NCI-H226 (cell line): ENCODE data around the gene SCARB1.
A peak's percentile ranks its signal among the peaks of the same experiment; 100 is the strongest.
"Not testable (repeated sequence)": the region's sequence is repeated elsewhere in the genome, so short reads cannot be mapped to it uniquely, and the experiment has no call there.

Experiments used
- DNase-seq: peaks from one replicate; pipeline ENCODE4 v3.0.0-alpha.2; 2015

Gene SCARB1, protein sequence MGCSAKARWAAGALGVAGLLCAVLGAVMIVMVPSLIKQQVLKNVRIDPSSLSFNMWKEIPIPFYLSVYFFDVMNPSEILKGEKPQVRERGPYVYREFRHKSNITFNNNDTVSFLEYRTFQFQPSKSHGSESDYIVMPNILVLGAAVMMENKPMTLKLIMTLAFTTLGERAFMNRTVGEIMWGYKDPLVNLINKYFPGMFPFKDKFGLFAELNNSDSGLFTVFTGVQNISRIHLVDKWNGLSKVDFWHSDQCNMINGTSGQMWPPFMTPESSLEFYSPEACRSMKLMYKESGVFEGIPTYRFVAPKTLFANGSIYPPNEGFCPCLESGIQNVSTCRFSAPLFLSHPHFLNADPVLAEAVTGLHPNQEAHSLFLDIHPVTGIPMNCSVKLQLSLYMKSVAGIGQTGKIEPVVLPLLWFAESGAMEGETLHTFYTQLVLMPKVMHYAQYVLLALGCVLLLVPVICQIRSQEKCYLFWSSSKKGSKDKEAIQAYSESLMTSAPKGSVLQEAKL

DNA sequence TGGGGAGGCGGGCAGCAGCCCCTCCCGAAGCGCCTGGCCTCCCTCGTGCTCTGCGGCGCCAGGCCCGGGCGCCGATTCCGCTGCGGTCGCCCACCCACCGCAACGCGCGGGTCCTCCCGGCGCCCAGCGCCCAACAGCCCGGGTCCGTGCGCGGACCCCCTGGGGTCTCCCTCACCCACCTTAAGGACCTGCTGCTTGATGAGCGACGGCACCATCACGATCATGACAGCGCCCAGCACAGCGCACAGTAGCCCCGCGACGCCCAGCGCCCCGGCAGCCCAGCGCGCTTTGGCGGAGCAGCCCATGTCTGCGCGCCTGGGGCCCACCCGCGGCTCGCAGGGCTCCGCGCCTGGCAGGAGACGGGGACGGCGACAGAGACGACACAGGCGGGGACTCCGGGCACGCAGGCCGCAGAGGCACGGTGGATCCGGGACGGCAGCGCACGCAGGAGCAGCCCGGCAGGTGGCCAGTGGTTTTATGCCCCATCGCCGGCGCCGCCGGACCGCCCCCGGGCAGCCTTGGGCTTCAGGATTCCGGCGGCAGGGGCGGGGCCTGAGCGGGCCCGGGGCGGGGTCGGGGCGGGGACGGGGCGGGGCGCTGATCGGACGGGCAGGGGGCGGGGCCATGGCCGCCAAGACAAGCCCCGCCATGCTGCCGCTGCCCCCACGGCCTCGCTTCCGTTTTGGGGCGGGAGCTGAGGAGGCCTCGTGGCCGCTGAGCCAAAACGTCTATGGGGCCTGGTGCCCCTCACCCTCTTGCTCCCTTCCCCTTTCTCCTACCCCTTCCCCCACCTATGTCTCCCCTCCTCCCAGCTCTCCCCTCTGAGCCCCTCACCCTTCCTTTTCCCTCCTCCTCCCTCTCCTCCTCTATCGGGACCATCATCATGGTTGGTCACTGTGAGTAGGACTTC is at the start of gene SCARB1:
Gene SCARB1 (minus strand): TSS at position 449 of the 910 bp plus-strand sequence. CDS start 144 bp downstream, at position 305.
- peak; percentile 62 for DNase-seq

DNA sequence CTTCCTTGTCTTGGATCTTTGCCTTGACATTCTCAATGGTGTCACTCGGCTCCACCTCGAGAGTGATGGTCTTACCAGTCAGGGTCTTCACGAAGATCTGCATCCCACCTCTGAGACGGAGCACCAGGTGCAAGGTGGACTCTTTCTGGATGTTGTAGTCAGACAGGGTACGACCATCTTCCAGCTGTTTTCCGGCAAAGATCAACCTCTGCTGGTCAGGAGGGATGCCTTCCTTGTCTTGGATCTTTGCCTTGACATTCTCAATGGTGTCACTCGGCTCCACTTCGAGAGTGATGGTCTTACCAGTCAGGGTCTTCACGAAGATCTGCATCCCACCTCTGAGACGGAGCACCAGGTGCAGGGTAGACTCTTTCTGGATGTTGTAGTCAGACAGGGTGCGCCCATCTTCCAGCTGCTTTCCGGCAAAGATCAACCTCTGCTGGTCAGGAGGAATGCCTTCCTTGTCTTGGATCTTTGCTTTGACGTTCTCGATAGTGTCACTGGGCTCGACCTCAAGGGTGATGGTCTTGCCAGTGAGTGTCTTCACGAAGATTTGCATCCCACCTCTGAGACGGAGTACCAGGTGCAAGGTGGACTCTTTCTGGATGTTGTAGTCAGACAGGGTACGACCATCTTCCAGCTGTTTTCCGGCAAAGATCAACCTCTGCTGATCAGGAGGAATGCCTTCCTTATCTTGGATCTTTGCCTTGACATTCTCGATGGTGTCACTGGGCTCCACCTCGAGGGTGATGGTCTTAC is 49.0 kb upstream of the SCARB1 start:
- not testable (repeated sequence) for DNase-seq

DNA sequence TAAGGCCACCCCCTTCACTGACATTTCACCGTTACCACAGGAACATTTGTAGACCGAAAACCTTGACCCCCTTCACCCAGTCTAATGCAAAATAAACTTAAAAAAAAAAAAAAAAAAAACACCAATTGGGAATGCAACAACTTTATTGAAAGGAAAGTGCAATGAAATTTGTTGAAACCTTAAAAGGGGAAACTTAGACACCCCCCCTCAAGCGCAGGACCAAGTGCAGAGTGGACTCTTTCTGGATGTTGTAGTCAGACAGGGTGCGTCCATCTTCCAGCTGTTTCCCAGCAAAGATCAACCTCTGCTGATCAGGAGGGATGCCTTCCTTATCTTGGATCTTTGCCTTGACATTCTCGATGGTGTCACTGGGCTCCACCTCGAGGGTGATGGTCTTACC is 47.9 kb upstream of the SCARB1 start:
- not testable (repeated sequence) for DNase-seq

DNA sequence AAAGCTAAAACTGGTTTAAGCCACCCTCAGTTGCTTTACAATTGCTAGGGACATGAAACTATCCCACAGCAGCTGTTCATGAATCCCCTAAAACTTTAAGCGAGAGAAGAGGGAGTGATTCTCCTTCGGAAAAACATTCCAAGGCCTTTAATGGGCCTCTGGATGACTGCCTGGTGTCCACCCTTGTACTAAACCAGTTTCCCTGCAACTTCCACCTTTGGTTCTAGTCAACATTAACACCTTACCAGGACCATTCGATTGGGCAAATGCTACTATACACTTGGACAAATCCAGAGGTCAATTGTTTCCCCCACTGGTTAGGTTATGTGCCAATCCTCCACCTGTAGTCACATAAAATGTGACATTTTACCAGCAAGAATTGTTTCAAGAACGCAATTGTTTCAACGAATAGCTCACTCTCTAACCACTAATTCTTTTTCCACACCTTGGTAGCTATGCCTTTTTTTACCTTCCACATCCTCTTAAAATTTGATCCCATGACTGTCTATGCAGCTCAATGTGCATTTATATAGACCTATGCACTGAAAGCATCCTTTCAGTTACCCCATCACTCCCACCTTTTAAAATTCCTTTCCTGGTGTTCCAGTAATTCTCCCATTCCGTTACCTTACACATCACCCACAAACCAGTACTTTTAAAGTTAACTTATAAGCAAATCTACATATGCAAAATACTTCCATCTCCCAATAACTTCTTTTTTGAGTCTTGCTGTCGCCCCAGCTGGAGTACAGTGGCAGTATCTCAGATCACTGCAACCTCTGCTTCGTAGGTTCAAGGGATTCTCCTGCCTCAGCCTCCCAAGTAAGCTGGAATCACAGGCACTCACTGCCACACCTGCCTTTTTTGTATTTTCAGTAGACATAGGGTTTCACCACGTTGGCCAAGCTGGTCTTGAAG is 47.2 kb upstream of the SCARB1 start:
- DNase-seq: no peak

DNA sequence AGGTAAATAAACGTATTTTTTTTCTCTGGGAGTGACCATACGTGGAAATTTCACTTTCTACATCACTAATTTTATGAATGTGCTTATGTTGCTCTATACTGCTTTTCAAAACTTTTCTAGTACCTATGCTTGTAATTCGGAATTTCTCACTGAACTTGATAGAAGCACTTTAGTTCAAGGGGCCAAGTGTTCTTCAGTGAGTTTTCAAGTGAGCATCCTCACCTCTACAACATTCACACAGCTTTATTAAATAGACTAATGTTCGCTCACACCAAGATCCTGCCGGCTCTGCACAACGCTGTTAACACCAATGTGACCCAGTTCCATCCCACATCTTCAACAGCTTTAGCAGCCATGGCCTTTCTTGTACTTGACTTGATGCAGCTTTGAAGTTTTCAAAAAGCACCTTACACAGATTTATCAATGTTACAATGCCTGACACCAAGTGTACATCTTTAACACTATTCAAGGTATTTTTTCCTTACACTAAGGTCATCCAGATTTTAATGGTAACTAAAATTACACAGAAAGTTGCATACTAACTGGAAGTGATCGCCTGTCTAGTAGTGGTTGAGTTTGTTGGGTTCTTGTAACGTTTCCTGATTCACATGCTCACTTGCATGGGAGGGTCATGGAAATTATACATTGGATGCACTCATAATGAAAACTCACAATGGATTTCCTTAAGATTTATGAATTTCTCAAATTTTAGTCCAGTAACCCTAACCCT is 46.3 kb upstream of the SCARB1 start:
- no peak for DNase-seq

DNA sequence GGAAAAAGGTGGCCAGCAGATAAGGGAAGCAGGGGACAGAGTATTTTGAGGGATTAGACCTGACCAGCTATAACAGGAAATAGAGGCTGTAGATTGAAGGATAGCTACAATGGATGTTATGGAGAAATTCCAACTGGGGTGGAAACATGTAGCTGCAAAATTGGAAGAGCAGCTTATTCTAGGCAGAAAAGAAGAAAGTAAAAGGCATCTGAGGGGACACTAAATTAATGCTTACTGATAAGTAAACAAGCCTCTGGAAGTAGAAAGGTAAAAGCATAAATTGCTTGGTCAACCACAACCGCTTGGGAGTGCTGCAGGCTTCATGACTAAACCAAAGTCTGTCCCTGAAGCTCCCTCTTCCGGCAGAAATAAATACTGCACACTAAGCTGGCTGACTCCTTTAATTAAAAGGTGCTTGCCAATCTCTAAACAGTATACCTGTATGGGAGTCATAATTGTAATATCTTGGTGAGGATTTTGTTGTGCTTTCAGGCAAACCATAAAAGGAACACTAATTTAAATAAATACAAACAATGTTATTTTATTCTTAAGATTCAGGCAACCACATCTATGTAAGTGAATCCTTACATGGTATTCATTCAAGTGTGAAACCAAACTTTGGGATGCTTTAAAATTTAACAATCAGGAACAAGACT is 43.1 kb upstream of the SCARB1 start:
- DNase-seq: peak; percentile 72

DNA sequence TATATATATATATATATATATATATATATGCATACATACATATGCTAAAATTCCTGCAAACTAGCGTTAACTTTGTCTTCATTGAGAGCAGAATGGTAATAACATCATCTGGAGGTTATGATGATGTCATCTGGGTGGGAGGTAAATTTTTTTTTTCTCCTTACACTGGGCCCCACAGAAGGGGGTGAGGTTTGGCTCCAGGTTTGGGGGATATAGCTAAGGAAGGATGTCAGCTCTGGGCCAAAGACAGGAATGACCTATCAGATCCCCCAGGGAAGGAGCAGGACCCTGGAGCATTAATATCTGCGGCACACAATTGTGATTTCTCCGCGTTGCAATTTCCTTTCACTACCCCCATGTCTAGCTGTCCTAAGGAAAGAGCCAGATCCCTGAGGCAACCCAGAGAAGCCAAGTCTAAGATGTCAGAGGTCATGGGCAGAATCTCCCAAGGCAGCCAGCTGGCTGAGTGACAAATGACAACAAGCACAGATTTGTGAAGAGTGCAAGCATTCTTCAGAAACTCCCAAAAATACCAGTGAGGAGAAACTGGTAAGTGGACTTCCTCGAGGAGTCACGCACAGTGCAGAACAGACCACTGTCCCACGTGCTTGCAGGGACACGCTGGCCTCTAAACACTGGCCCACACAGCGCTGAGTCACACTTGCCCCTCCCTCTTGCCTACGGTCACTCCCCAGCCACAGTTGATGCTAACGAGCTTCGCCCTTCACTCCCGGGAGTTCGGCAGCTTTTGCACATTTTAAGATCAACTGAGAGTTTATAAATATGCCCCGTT is 40.8 kb upstream of the SCARB1 start:
- DNase-seq: no peak

DNA sequence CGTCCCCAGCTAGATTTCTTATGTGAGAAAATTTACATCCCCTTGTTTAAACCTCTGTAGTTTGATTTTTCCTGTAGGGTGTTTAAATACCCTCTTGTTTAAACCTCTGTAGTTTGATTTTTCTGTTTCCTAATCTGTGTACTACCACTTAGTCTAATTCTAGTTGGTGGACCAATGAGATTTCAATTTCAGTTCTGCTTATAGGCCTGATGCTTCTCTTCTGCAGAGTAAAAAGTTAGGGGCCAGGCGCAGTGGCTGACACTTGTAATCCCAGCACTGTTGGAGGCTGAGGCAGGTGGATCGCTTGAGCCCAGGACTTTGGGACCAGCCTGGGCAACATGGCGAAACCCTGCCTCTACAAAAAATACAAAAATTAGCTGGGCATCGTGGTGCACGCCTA is 39.3 kb upstream of the SCARB1 start:
- DNase-seq: no peak

DNA sequence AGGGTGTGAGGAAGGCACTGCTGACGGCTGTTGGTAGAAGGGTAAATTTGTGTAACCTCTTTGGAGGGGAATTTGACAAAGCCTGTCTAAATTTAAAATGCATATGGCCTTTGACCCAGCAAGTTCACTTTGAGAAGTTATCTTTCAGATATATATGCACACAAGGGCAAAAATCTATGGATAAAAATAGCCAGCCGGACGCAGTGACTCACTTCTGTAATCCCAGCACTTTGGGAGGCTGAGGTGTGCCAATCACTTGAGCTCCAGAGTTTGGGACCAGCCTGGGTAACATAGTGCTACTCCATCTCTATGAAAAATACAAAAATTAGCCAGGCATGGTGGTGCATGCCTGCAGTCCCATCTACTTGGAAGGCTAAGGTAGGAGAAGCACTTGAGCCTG is 37.3 kb upstream of the SCARB1 start:
- no peak for DNase-seq

DNA sequence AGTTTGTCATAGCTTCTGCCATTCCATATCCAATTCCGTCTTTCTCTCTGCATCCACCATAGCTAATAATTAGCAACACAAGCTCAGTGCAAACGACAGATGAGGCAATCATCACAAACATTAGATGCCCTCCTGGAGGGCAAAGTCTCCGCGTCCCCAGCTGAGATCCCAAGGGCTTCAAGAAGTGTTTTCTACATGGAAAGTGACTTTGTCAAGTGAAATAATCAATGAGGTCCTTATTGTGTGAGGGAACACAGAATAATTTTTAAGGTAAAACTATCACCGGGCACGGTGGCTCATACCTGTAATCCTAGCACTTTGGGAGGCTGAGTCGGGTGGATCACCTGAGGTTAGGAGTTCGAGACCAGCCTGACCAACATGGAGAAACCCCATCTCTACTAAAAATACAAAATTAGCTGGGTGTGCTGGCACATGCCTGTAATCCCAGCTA is 36.7 kb upstream of the SCARB1 start:
- not testable (repeated sequence) for DNase-seq

DNA sequence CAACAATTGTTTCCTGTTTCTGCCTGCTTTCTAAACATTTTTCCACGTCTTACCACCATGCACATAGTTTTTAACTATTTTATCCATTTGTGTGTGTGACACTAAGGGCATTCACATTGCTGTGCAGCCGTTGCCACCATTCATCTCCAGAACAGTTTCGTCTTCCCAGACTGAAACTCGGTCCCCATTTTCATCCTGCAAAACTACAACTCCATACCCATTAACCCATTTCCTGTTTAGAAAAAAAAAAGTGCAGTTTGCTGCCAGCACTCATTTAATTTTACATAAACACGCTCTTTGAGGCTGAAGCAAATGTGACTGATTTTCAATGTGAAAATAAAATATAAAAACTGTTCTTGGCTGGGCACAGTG is 35.2 kb upstream of the SCARB1 start:
- DNase-seq: no peak

DNA sequence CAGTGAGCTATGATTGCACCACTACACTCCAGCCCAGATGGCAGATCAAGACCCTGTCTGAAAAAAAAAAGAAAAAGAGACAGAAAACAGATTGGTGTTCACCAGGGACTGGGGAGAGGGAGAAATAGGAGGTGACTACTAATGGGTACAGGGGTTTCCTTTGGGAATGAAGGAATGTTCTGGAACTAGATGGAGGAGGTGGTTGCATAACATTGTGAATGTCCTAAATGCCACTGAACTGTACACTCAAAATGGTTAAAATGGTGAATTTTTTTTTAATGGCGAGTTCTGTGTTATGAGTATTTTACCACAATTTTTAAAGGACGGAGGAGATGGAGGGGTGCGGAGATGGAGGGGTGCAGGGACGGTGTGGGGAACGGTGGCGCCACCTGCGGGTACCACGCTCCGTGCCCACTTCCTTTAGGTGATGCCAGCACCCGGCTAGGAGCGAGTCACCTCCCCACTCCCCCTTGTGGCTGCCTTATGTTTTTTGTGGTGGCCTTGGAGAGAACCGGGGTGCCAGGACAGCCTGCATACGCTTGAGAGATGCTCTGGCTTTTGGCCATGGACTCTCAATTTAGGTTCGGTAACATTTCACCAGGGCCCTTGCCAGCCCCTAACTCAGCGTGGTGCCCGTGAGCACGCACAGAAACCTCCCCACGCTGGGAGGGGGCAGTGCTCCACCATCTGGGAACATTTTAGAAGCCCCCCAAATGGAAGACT is 34.7 kb upstream of the SCARB1 start:
- DNase-seq: no peak

DNA sequence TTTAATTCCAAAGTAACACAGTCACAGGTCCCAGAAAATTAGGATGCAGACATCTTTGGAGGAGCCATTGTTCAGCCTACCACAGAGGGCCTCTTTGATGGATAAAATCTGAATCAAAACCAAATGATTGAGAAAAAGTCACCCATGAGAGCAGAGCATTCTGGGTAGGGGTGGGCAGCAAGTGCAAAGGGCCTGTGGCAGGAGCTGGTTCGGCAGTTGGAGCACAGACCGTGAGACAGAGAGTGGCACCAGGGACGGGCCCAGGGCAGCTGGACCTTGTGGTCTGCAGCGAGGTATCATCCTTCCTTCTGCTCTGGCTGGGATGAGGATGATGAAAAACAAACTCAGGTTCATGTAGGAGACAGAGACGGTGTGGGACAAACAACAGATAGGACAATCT is 32.8 kb upstream of the SCARB1 start:
- DNase-seq: no peak

DNA sequence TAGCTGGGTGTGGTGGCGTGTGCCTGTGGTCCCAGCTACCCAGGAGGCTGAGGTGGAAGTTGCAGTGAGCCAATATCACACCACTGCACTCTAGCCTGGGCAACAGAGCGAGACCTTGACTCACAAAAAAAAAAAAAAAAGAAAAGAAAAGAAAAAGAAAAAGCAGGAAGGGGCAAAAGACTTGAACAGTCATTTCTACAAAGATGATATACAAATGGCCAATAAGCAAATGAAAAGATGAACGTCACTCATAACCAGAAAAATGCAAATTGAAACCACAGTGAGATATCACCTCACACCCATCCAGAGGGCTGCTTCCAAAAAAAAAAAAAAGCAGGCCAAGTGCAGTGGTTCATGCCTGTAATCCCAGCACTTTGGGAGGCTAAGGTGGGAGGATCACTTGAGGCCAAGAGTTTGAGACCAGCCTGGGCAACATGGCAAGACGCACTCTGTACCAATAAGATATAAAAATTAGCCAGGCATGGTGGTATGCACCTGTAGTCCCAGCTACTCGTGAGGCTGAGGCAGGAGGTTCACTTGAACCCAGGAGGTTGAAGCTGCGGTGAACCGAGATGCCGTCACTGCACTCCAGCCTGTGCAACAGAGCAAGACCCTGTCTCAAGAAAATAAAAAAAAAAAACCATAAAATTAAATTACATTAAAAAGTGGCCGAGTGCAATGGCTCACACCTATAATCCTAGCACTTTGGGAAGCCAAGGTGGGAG is 30.3 kb upstream of the SCARB1 start:
- no peak for DNase-seq

DNA sequence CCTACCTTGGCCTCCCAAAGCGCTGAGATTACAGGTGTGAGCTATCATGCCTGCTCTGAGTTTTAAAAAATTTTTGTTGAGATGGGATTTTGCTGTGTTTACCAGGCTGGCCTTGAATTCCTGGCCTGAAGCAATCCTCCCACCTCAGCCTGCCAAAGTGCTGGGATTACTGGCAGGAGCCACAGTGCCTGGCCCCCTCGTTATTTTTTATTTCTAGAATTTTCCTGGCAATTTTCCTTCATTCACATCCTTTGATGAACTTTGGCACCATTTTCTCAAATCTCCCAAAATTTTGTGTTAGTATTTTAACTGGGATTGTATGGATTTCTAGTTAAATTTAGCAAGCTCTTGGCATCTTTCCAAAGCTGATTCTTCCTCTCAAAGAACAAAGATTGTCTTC is 24.6 kb upstream of the SCARB1 start:
- DNase-seq: no peak

DNA sequence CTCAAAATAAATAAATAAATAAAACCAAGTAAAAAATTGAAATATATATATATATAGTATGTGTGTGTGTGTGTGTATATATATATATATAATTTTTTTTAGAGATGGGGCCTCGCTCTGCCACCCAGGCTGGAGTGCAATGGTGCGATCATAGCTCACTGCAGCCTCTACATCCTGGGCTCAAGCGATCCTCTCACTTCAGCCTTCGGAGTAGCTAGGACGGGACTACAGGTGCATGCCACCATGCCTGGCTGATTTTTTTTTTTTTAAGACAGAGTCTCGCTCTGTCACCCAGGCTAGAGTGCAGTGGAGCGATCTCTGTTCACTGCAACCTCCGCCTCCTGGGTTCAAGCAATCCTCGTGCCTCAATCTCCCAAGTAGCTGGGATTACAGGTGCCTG is 24.1 kb upstream of the SCARB1 start:
- DNase-seq: not testable (repeated sequence)

DNA sequence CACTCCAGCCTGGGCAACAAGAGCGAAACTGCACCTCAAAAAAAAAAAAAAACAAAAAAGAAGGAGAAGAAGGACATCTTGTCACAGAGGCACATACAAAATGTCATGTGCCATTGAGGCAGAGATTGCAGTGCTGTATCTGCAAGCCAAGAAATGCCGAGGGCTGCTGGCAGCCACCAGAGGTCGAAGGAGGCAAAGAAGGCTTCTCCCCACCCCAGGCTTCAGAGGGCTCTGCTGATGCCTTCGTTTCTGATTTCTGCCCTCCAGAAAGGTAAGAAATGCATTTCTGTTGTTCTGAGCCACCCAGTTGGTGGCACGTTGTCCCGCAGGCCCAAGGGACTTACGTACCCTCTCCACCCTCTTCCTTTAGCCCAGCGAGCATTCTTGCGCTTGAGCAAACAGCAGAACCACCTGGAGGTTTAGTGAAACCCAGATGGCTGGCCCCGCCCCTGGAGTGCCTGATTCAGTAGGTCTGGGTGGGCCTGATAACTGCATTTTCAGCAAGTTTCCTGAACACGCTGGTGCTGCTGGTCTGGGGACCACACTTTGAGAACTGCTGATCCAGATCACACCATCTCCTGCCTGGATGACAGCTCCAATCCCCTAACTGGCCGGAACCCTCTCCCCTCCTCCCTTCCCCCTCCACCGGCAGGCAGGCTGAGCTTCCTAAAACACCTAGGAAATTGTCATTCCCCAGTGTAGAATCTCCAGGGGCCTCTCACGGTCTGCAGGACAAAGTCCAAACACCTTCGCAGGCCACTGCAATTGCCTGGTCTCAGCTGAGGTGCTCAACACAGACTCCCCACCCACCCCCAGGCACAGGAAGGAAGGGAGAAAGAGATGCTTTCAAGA is 21.1 kb upstream of the SCARB1 start:
- DNase-seq: no peak
